ENCODE results near the gene ELOVL5.

ELOVL5 gene

GRCh38 chr6:53344969-53345368 lies 3.8 kb downstream of the ELOVL5 start:
- H3K4me1 ChIP-seq (ENCODE audit: low read length): peaks cover 30% of the 10 kb centered on the region
- TF ChIP-seq EZH2phosphoT487 (IDR thresholded peaks at IDR 0.05; ENCODE audit: low read depth): no peak
- TF ChIP-seq, protein P1, sequence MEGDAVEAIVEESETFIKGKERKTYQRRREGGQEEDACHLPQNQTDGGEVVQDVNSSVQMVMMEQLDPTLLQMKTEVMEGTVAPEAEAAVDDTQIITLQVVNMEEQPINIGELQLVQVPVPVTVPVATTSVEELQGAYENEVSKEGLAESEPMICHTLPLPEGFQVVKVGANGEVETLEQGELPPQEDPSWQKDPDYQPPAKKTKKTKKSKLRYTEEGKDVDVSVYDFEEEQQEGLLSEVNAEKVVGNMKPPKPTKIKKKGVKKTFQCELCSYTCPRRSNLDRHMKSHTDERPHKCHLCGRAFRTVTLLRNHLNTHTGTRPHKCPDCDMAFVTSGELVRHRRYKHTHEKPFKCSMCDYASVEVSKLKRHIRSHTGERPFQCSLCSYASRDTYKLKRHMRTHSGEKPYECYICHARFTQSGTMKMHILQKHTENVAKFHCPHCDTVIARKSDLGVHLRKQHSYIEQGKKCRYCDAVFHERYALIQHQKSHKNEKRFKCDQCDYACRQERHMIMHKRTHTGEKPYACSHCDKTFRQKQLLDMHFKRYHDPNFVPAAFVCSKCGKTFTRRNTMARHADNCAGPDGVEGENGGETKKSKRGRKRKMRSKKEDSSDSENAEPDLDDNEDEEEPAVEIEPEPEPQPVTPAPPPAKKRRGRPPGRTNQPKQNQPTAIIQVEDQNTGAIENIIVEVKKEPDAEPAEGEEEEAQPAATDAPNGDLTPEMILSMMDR (IDR thresholded peaks at IDR 0.05; ENCODE audit: low read depth, low read length): no peak
- H3K79me2 ChIP-seq (ENCODE audit: low read length): peaks cover 83% of the 10 kb centered on the region
- H2AFZ ChIP-seq (ENCODE audit: low read depth, low read length): no peak overlapping the region
- H3K27ac ChIP-seq (ENCODE audit: low read length): no peak overlapping the region
- H3K36me3 ChIP-seq (replicated peaks; ENCODE audit: low read depth, low read length): peaks cover 32% of the 10 kb centered on the region
- no peak overlapping the region for H3K4me3 ChIP-seq (ENCODE audit: low read length)
- H3K9me3 ChIP-seq (ENCODE audit: insufficient read depth, low read length): no peaks in the 10 kb centered on the region
- H4K20me1 ChIP-seq (ENCODE audit: insufficient read depth, low read length): peaks cover 63% of the 10 kb centered on the region
- H3K9ac ChIP-seq (ENCODE audit: low read length): no peak overlapping the region
- H3K27me3 ChIP-seq (ENCODE audit: low read depth, low read length): no peaks in the 10 kb centered on the region
- no peak overlapping the region for H3K4me2 ChIP-seq (ENCODE audit: low read length)

- Histone ChIP-seq H3K27ac (ENCODE audit: low read length) (no peak overlapping the region), H3K9ac (ENCODE audit: low read length) (no peak overlapping the region), H3K4me1 (ENCODE audit: low read length) (peaks cover 33% of the 10 kb centered on the region), H3K27me3 (ENCODE audit: low read depth, low read length) (no peaks in the 10 kb centered on the region), H2AFZ (ENCODE audit: low read depth, low read length) (no peak overlapping the region), H3K79me2 (ENCODE audit: low read length) (peaks cover 95% of the 10 kb centered on the region), H3K36me3 (replicated peaks; ENCODE audit: low read depth, low read length) (peaks cover 32% of the 10 kb centered on the region), H4K20me1 (ENCODE audit: insufficient read depth, low read length) (peaks cover 76% of the 10 kb centered on the region), H3K4me2 (ENCODE audit: low read length) (no peak overlapping the region), H3K4me3 (ENCODE audit: low read length) (no peak overlapping the region), H3K9me3 (ENCODE audit: insufficient read depth, low read length) (no peaks in the 10 kb centered on the region)
- TF ChIP-seq, protein P1 (IDR thresholded peaks at IDR 0.05; ENCODE audit: low read depth, low read length): no peak
- TF ChIP-seq EZH2phosphoT487 (IDR thresholded peaks at IDR 0.05; ENCODE audit: low read depth): no peak
Measured at GRCh38 chr6:53343092-53343491, 5.7 kb downstream of the ELOVL5 start.

DNA sequence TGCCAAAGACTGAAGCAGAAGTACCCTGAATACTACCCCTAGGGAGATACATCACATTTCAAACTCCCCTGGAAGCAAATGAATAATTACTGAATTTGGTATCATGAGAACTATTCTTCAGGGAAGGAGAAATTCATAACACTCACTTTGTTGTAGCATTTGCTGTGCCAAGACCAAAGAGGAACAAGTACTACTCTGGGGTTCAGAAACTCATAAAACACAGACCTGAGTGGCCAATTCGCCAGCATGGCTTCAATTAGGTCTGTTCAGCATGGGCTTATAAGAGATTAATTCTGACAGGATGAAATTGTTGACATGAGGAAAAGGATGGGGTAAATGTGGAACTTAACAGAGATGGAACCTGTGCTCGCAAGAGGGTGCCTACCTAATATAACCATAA lies 6.5 kb downstream of the ELOVL5 start:
- Histone ChIP-seq H3K79me2 (ENCODE audit: low read length) (peaks cover 95% of the 10 kb centered on the region), H3K27me3 (ENCODE audit: low read depth, low read length) (no peaks in the 10 kb centered on the region), H2AFZ (ENCODE audit: low read depth, low read length) (no peak overlapping the region), H3K36me3 (replicated peaks; ENCODE audit: low read depth, low read length) (peaks cover 38% of the 10 kb centered on the region), H4K20me1 (ENCODE audit: insufficient read depth, low read length) (peaks cover 74% of the 10 kb centered on the region), H3K4me3 (ENCODE audit: low read length) (no peak overlapping the region), H3K9me3 (ENCODE audit: insufficient read depth, low read length) (no peaks in the 10 kb centered on the region), H3K4me2 (ENCODE audit: low read length) (no peak overlapping the region), H3K9ac (ENCODE audit: low read length) (no peak overlapping the region), H3K4me1 (ENCODE audit: low read length) (peaks cover 38% of the 10 kb centered on the region), H3K27ac (ENCODE audit: low read length) (no peak overlapping the region)
- TF ChIP-seq, protein P1 (IDR thresholded peaks at IDR 0.05; ENCODE audit: low read depth, low read length): no peak
- no peak for TF ChIP-seq EZH2phosphoT487 (IDR thresholded peaks at IDR 0.05; ENCODE audit: low read depth)

- Histone ChIP-seq H4K20me1 (ENCODE audit: insufficient read depth, low read length) (peaks cover 60% of the 10 kb centered on the region), H3K9ac (ENCODE audit: low read length) (no peak overlapping the region), H3K4me2 (ENCODE audit: low read length) (no peak overlapping the region), H3K9me3 (ENCODE audit: insufficient read depth, low read length) (no peaks in the 10 kb centered on the region), H3K27me3 (ENCODE audit: low read depth, low read length) (no peaks in the 10 kb centered on the region), H3K79me2 (ENCODE audit: low read length) (peaks cover 95% of the 10 kb centered on the region), H3K27ac (ENCODE audit: low read length) (no peak overlapping the region), H3K36me3 (replicated peaks; ENCODE audit: low read depth, low read length) (peaks cover 34% of the 10 kb centered on the region), H2AFZ (ENCODE audit: low read depth, low read length) (no peak overlapping the region), H3K4me1 (ENCODE audit: low read length) (peaks cover 47% of the 10 kb centered on the region), H3K4me3 (ENCODE audit: low read length) (no peak overlapping the region)
- no peak for TF ChIP-seq EZH2phosphoT487 (IDR thresholded peaks at IDR 0.05; ENCODE audit: low read depth)
- TF ChIP-seq, protein P1 (IDR thresholded peaks at IDR 0.05; ENCODE audit: low read depth, low read length): no peak
Measured at GRCh38 chr6:53340536-53340935, 8.2 kb downstream of the ELOVL5 start.

Data from OCI-LY3 (cell line).